T-helper 1 cell (primary cell): Measurements from ENCODE around the gene NTMT1.
A peak's percentile ranks its signal among the peaks of the same experiment; 100 is the strongest.

Source experiments
- DNase-seq, 5 donors: peaks; one replicate each; pipeline ENCODE4 v3.0.0-alpha.2; 2012 to 2020

The NTMT1 gene

DNA sequence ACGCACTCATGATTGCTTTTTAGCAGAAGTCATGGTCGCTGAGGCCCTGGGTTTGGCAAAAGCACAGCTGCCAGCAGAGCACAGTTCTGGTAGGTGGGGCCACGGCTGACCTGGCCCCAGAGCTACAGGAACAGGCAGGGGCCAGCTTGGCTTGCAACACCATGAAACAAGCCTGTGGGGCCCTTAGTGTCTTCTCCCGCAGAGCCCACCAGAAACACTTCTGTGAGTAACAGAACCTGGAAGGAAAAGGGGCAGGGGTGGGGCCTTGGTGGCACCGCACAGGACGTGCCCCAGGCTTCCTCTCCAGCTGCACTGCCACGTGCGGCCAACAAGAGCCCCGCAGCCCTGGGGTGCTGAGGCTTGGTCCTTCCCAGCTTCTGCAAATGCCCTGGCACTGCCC, 11.1 kb downstream of the NTMT1 start:
- DNase-seq = no peak

DNA sequence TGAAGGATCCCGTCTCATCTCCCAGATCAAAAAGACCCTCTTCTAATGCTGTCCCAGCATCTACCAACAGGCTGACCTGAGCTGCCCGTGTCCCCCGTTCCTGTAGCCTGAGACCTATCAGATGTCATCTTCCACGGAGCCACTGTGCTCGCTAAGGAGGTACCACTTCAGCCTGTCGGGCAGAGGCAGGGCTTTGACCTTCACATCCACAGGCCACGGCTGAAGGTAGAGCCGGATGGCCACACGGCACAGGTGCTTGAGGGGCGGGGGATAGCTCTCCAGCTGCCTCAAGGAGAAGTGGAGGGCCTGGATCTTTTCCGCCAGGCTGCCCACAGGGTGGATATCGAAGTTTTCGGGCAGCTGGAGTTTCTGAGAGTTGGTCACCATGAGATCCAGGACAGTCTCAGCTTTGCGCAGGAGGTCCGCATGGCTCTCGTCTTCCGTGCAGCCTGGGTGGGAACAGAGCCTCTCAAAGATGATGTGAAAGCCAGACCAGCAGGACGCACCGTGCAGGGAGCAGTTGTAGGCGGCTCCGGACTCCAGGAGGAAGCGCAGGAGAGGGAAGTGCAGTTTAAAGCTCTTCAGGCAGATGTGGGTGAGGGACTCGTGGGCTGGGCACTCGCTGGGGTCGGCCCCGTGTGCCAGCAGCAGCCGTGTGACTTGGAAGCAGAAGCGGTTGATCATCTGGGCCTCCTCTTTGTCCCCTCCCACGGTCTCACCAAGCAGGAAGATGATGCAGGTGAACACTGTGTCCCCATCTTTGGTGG, 11.9 kb downstream of the NTMT1 start:
- no peak for DNase-seq

DNA sequence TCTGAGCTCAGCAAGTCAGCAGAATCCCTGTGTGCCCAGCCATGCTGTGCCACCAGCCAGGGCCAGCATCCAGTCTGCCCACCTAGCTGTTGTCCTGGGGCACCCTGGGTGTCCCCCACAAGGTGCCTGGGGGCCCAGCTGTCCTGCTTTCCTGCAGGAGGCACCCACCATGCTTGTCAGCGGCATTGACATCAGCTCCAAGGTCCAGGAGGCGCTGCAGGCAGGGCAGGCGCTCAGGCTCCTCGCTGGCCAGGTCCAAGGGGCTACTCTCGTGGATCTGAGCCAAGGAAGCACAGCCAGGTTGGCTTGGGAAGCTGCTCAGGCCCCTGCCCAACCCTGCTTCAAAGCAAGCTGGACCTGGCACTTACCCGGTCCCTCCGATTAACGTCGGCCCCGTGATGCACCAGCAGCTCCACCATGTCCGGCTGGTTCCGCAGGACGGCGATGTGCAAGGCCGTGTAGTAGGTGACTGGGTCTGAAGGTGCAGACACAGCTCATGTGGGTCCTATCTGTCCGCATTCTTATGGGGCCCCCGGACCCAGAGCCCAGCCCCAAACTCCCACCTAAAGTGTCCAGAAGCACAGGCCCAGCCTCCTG, 13.2 kb downstream of the NTMT1 start:
- no peak for DNase-seq

GRCh38 chr9:129639756-129640085, 13.8 kb downstream of the NTMT1 start:
- no peak for DNase-seq

DNA sequence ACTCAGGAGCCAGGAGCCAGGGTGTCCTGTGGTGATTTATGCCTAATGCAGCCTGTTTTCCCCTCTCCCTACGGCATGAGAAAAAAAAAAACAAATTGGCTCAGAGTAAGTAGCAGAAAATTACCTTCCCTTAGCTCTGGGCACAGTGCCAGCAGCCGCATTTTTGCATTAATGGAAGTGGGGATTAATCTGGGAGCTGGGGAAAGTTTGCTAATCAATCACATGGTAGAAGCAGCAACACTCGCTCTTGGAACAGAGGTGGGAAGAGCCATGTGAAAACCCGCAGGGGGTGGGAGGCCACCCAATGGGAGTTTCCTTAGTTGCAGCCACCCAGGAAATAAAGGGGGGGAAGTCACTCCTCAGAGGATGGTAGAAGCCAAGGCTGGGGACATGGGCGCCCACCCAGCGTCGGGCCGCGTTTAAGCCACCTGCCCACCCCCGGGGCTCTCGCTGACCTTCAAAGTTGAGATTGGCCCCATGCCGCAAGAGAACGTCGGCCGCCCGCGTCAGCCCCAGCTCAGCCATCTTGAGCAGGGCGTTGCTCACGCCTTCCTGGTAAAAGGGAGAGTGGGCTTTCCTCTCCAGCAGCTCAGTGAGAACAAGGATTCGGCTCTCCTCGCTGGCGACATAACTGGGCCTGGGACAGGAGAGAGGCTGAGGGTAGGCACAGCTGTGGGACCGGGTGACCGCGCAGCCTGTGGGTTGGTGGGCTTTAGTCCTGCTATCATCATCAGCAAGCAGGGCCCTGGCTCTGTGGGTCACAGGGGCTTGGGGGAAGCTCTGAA, 14.3 kb downstream of the NTMT1 start:
- DNase-seq = no peak

- DNase-seq = no peak
Observed at GRCh38 chr9:129640871-129641749, 15.1 kb downstream of the NTMT1 start.

DNA sequence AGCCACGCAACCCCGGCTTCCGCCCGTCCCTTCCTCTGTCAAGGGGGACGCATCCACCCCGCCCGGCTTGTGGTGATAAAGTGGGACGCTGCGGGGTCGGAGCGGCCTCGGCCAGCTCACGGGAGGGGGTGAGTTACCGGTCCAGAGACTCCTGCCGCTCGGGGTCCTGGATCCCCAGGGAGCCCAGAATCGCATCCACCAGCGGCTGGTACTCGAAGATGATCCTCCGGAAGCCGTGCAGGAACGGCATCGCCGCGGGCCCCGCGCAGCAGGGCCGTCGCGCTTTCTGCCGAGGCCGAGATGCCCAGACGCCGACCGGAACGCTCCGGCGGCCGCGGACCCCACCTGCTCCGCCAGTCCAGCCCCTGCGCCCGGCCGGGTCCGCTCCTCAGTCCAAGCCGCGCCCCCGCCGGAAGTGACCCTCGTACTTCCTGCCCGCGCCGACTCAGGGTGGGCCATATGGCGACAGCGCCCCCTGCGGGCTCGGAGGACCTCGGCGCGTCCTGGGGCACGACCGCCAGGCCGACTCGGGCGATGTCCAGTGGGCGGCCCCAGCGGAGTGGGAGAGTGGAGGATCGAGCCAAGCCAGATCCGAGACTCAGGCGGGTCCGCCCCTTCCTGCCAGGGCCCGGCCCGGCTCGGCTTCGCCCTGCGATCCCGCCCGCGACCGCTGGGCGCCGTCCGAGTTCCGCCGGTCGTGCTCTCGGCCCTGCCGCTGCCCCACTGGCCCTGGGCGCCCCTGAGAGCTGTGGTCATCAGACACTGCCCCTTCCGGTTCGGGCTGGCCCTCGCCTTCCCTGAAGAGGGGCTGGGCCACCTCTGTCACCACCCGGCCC, 16.0 kb downstream of the NTMT1 start, which contains the start of gene ASB6:
ASB6 (minus strand) TSS at position 402 of the 836 bp plus-strand sequence; CDS start at position 250, 152 bp downstream.
- DNase-seq = peak; percentile 84 to 91 (median 87)

DNA sequence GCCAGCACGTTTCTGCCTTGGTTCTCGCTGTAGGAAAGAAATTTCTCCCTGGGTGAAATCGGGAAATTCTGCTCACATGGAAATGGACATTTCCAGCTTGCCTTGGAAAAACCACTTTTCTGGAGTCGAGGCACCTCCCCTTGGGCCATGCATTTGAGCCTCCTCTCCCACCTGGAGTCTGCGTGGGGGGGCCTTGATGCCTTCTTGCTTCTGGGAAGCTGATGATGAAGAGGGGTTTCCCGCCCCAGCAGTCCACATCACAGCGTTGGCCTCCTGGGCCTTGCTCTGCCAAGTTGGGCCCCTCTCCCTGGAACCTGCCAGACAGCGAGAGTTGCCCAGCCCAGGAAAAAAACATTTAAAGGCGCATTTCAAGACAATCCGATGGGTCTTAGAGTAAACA, 17.7 kb downstream of the NTMT1 start:
- no peak for DNase-seq

GRCh38 chr9:129644365-129644764, 18.4 kb downstream of the NTMT1 start:
- no peak for DNase-seq

GRCh38 chr9:129644902-129645301, 18.9 kb downstream of the NTMT1 start:
- no peak for DNase-seq

DNA sequence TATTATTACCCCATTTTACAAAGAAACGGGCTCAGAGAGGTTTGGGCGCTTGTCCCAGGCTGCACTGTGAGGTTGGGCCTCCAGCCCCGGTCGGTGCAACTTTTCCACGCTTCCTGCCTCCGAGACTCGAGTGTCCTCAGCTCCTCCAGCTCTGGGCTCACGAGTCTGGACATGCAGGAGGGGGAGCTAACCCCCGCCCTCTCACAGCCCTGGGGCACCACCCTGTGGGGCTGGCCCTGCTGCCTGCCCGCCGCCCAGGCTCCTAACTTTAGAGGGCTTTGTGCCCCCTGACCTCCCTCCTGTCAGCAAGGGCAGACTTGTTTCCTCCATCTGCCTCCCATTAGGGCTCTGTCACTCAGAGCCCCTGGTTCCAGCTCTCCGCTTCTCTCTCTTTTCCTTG, 20.3 kb downstream of the NTMT1 start:
- no peak for DNase-seq

DNA sequence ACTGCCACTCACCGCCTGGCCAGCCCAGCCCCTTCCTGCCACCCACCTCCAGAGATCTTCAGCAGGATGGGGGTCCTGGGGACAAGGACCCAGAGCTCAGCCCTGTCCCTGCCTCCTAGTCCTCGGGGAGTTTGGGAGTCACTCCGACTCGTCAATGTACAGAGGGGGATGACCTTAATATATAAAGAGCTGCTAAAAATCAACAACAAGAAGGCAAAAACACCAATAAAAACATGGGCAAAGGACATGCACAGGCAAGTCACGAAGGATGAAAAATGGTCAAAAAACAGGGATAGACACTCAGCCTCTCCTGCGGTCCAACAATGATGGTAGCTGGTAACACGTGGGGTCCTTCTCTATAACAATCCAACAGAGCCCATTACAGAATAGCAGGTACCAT, 20.7 kb downstream of the NTMT1 start:
- DNase-seq = no peak

DNA sequence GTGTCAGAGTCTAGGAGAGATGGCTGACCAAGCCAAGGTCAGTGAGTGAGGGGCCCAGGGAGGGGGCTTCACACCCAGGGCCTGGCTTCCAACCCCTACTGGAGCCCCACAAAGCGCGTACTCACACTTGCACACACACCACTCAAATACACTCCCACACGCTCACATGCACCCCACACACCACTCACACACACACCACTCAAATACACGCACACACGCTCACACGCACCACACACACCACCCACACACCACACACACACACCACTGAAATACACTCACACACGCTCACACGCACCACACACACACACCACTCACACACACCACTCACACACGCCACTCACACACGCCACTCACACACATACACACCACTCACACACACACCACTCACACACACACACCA, 21.7 kb downstream of the NTMT1 start:
- DNase-seq = no peak

- no peak for DNase-seq
Observed at GRCh38 chr9:129648092-129648763, 22.3 kb downstream of the NTMT1 start.

GRCh38 chr9:129648764-129649115, 22.8 kb downstream of the NTMT1 start:
- DNase-seq = no peak

DNA sequence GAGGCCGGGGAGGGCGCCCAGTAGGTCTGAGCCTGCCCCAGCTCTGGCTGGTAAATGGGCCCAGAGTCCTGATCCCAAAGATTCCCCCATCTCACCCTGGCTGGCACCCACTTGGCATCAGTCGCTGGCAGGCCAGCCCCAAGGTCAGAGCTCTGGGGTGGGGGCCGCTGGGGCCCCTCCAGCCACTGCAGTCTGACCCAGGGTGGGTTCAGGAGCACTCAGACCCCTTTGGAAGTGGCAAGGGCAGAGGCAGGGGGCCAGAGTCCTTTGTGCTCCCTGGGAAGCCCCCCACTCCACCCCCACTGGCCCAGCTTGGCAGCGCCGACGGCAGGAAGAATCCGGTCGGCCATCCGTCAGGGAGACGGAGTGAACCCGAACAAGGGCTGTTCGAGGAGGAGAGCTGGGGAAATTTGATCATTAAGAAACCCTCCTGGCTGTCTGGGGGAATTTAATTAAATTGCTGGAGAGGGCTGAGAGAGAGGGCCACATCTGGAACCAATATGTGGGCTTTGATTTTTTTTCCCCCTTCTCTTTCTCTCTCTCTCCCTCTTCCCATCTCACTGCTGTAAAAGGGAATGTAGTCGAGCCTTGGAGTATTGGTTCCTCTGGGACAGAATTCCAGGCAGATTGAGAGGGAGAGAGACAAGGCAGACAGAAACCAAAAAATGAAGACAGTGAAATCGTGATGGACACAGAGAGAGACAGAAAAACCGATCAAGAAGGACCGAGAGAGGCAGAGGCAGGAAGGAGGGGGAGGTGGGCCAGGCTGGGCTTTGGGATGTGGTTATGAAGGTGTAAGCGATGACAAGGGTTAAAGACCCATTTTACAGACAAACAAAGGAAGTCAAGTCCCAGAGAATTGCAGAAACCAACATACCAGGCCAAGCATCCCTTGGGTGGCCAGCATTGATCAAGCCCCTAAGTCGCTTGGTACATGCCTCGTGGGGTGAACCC, 24.0 kb downstream of the NTMT1 start:
- DNase-seq = no peak

GRCh38 chr9:129650680-129651235, 24.8 kb downstream of the NTMT1 start:
- no peak for DNase-seq

- DNase-seq = no peak
Observed at GRCh38 chr9:129653823-129654553, 28.0 kb downstream of the NTMT1 start.

DNA sequence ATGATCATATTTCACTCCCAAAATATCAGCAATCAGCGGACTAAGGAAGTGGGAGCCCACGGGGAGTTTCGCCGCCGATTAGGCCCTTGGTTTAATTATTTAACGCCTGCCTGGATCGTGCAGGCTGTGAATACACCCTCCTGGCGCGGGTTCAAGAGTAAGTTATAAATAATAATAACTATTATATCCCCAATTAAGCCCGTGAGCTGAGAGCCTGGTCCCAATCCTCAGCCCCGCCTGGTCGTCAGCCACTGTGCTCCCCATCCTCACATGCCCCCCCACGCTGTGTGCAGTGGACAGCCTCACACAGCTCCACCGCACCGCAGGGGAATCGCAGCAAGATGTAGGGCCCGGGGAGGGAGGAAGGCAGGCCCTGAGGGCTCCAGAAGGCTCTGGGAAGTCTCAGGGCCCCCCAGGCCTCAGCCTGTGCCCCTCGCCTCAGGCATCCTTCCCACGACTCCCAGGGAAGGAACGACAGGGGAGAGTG, 28.6 kb downstream of the NTMT1 start:
- DNase-seq = no peak
